GM12865 (cell line): ENCODE results near the gene SRRT.
A peak's percentile ranks its signal among the peaks of the same experiment; 100 is the strongest.

Experiments
- DNase-seq: peaks from one replicate; pipeline ENCODE4 v3.0.0; 2010; ENCODE audit warnings: low read depth
- H3K4me3 ChIP-seq: 2 replicates; pipeline ENCODE4 v1.5.1; 2011; ENCODE audit warnings: mild to moderate bottlenecking, low read depth, low read length, control low read depth
- CTCF ChIP-seq: IDR thresholded peaks from 2 replicates; pipeline ENCODE4 v1.5.1; 2011; ENCODE audit warnings: low read length, control low read depth, low read depth, inconsistent platforms; ENCODE audit not compliant: insufficient read depth; ENCODE audit errors: missing control alignments

The SRRT gene

GRCh38 chr7:100874577-100875355, at the start of gene SRRT:
Gene SRRT (plus strand): TSS chr7:100875103. CDS start chr7:100875591, 488 bp downstream.
- peak; percentile 99 for DNase-seq
- TF ChIP-seq CTCF = peak; percentile 8
- peak within 1 kb of the TSS; percentile 85 for H3K4me3 ChIP-seq

GRCh38 chr7:100825215-100825671, 49.7 kb upstream of the SRRT start:
- DNase-seq = no peak
- no peak overlapping the region for H3K4me3 ChIP-seq
- TF ChIP-seq CTCF = no peak

- DNase-seq = no peak
- TF ChIP-seq CTCF = no peak
- no peak overlapping the region for H3K4me3 ChIP-seq
Observed at GRCh38 chr7:100825751-100826513, 49.0 kb upstream of the SRRT start.

- no peak for TF ChIP-seq CTCF
- no peak overlapping the region for H3K4me3 ChIP-seq
- no peak for DNase-seq
Observed at GRCh38 chr7:100826514-100827329, 48.2 kb upstream of the SRRT start.

- TF ChIP-seq CTCF = no peak
- no peak for DNase-seq
- H3K4me3 ChIP-seq = no peak within 1 kb of the TSS
Observed at GRCh38 chr7:100827330-100828226, 47.3 kb upstream of the SRRT start, which contains the start of gene EPHB4. Gene EPHB4 (minus strand): TSS chr7:100827523. CDS start chr7:100827030, 493 bp downstream.
